Activated CD8-positive, alpha-beta memory T cell treated with anti-CD3 and anti-CD28 coated beads for 24 hours (primary cell): ENCODE data around the gene VGLL4.

Experiments
- DNase-seq: peaks from one replicate; pipeline ENCODE4 v3.0.0-alpha.2; 2020

Gene VGLL4

DNA sequence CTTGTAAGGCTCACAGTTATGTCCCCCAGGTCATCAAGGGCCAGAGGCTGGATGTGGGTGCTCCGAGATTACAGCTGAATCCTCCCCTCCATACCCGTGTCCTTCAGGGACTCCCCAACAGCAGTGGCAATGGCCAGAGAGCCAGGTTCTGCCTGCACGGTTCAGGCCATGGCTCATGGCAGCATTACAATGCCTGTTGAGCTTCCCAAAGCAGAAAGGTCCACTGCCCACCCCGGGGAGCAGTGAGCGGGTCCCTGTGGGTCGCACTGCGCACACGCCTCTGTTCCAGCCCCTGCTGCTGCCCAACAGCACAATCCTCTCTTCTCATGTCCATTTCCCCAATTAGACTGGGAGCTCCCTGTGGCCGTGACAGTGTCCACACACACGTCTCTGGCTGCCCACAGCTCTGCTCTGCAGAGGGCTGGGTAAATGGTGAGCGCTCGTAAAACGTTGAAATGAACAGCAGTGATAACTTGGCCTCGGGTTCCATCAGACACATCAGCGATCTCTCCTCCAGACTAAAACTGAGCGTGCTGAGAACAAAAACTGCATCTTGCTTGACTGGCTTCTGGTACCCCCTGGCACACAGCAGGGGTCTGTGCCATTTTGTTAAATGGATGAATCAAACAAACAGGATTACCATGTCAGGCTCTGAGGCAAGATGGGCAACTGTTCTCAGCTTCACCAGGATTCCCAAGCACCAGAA is 80.4 kb downstream of the VGLL4 start:
- no peak for DNase-seq

- DNase-seq = no peak
These were observed 81.3 kb downstream of the VGLL4 start for GRCh38 chr3:11562277-11562881.

DNA sequence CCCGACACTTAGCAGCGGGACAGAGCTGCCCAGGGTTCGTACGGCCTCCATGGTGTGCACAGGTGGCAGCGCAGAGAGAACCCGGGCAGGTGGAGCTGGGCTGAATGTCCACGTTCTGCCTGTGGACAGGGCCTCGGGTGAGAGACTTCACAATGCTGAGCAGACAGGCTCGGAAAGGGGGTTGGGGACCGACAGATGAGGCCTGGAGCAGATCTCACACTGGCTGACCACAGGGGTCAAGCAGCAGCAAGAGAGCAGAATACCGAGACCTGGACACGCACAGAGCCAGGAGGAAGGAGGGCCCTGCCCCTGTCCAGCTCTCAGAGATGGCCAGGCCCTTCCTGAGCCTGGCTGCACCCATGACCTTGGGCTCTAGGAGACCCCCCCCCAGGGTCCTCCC is 83.0 kb downstream of the VGLL4 start:
- DNase-seq = no peak

DNA sequence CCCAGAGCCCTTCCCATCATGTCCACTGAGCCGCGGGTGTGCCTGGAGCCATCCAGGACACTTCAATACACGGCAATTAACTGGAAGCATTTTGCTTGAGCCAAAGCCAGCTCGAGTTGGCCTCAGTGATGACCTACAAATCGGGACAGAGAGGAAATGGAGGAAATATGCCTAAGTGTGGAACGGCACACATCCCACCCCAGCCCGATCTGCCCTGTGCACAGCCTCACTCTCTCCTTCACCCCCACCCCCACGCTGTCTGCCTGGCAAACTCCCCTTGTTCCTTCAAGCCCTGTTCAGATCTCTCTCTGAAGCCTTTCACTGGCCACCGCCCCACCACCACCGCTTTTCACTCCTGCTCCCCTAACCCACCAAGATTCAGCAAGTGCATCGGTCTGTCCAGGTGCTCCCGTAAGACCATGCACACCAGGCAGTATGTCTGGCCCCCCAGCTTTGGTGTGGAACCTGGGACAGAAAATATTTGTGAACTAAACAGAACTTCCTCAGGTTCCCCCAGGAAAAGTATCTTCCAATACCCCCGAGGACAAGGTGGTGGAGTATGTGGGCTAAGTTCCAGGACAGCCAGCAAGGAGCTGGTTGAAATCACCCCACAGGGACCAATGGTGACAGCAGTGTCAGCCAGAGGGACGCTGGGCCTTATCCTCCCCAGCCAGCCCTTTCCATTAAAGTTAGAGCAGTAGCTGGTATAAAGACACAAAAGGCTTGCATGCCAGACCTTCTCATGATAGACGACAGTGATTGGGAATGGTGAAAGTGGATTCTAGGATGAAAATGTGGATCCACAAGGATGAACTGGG is 83.7 kb downstream of the VGLL4 start:
- no peak for DNase-seq

GRCh38 chr3:11558918-11559815 is 84.5 kb downstream of the VGLL4 start:
- no peak for DNase-seq

GRCh38 chr3:11558411-11558903 is 85.3 kb downstream of the VGLL4 start:
- DNase-seq = no peak

GRCh38 chr3:11558002-11558401 is 85.7 kb downstream of the VGLL4 start:
- DNase-seq = no peak

GRCh38 chr3:11556851-11557644 is 86.7 kb downstream of the VGLL4 start:
- no peak for DNase-seq

DNA sequence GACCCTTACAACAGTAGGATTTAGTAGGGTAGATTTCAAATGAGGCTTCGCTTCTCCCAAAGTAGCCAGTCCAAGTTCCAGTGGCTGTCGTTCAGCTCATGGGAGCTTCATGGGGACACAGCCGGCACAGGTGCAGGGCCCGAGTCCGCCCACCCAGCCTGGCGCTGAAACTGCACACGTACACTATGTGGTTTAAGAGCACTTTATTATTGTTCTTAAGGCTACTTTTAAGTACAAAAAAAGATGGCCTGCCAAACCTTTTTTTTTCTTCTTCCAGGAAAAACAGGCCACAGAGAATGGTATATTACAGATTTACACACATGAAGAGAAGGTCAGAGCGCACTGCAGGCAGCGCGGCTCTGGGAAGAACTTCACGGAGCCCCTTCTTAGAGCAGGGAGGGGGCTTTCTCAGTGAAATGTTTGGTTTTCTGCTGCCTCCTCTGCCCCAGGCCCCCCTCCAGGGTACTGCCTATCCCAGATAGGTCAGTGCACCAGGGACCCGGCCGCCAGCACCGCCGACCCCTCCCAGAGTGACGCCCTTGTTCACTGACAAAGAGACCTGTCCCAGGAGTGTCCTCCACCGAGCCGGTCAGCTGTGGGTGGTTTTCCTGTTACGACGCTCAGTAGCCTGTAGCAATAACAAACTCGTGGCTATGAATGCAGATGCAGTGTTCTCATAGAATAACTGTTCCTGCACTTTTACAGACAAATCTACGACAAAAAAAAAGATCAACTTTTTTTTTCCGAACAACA is 87.7 kb downstream of the VGLL4 start:
- no peak for DNase-seq

DNA sequence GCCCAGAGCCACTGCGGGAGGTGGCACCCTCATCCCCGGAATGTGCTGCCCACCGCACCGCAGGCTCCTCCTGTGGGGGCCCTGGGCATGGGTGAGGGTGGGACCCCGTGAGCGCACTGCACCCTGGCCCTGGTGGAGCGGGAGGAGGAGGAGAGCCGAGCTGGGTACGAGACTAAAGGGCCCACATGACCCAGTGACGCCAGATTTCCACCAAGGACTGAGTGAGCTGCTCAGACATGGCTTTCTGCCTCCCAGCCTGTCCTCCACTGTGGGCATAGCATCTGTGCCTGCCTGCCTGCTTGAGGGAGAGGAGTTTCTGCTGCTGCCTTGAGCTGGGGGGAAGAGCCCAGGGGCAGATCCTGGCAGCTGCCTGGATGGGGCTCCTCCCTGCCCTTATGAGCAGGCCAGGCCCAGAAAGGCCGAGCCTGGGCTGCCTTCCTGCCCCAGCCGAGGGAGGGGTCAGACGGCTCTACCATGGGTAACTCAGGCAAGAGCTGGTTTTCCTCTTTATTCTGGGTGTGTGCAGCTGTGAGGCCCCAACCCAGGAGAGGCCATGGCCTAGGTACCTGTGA is 88.4 kb downstream of the VGLL4 start:
- DNase-seq = no peak

DNA sequence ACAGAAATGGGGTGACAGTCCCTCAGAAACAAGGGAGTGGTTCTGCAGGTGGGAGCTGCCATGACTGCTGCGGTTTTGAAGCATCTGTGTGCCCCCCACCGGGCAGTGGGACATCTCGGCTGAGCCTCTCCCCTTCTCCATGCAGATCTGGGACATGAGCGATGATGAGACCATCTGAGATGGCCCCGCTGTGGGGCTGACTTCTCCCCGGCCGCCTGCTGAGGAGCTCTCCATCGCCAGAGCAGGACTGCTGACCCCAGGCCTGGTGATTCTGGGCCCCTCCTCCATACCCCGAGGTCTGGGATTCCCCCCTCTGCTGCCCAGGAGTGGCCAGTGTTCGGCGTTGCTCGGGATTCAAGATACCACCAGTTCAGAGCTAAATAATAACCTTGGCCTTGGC is 89.0 kb downstream of the VGLL4 start:
- DNase-seq = no peak

GRCh38 chr3:11554236-11554610 is 89.5 kb downstream of the VGLL4 start:
- no peak for DNase-seq

DNA sequence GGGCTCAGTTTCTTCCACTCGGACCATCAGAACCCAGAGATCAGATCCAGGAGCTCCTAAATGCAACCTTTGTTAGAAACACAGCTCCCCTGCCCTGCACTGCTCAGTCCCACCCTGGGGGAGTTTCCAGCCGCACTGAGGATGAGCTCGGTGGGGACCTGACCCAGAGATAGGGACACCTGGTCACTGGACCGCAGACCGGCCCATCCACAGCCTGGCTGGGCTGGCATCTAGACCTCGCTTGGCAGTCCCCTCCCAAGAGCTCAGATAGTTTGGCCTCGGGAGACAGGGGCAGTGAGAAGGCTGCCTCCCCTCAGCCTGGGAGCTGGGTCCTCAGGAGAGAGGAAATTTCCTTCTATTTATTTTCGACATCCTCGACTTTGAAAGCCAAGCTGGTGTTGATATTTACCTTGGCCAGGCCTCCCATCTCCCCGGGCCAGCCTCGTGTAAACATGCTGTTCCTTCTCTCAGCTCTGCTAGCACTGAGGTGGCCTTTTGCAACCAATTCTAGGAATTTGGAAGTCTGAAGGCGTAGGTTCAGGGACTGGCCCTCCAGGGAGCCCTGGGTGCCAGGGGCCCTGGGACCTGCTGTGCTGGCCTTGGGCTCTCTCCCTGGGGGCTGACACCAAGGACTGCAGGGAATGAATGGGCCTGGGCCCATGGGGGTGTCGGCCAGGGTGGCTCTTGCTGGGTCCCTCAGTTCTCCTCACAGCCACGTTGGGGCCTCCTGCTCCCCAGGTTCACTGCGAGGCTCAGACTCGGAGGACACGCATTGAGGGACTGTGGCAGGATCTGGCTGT is 90.1 kb downstream of the VGLL4 start:
- DNase-seq = no peak

DNA sequence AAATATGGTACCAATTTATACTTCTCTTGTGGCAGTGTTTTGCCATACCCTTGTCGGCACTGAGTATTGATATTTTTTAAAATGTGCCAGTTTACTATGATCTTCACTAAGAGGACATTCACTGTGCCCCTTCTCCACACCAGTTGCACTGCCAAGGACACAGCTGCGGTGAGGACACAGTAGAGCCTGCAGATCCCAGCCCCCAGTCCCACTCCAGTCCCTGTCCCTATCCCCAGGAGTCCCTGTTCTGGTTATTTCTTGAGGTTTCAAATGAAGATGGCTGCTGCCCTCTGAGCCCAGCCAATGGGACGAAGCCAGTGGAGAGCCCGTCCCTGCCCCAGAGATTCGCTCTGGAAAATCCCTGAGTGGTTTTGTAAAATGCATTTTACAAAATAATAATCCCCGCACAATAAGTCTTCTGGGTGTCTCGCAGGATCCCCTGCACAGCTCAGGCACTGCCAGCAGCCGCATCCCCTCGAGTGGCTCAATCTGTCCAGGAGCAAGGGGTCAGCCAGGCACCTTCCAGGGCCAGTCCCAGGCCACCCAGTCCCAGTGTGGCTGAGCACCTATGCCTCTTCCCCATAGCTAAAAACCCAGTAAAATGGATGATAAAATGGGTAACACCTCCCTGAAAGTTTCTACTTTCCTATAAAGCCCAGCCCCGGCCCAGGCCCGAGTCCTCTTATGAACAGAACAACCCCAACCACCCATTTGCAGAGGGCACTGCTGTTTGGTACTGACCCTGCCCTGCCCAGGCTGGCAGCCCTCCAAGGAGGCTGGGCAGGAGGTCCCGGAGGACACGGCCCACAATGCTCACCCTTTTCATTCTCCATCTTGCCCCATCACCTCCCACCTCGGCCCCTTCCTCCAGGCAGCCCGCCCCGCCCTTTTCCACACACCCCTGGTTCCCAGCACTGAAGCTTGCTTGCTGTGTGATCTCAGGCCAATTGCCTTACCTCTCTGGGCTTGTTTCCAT is 91.1 kb downstream of the VGLL4 start:
- no peak for DNase-seq

DNA sequence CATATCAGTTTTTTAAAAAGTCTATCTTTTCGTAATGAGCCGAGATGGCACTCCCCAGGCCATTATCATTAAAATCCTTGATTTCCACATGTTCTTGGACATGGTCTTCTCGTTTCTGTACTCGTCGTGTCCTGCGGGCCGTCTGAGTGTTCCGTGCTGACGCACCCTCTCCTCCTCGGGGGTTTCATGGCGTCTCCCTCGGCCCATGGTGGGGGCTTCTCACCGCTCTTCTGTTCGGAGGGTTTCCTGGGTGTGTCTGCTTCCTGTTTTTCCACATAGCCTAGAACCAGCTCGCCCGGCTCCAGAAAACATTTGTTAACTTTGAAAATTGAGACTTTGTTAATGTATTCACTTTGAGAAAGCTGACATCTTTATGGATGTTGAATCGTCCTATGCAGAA is 92.7 kb downstream of the VGLL4 start:
- no peak for DNase-seq

DNA sequence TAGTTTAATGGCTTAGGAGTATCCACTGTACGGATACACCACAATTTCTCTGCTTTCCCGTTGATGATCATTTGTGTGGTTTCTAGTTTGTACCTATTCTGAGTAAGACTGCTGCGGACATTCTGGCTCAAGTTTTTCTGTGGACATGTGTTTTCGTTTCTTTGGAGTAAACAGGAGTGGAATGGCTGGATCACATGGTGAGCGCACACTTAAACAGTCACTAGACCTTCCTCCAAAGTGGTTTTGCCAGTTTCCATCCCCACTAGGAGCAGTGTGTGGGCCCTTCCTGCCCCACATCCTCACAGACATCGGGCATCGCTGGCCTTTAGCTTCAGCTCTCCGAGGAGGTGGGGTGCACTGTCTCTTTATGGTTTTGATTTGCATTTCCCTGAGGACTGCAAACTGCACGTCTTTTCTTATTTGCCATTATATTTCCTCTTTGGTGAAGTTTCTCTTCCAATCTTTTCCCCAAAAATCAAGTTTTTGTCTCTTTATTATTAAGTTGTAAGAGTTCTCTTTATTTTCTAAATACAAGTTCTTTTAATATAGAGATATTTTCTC is 94.1 kb downstream of the VGLL4 start:
- DNase-seq = no peak

DNA sequence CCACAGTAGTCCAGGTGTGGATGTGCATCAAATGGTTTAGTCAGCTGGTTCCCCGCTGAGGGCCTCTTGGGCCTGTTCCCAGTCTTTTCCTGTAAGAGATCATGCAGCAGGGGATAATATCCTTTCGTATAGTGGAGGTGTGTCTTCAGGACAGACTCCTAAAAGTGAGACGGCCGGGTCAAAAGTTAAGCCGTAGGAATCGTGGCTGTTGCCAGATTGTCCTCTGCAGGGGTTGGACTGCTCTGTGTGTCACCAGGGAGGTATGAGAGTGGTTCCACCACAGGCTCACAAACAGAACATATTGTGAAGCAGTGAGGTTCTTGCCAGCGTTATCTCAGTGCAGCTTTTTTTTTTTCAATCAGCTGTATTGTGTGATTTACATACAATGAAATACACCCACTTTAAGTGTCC is 95.0 kb downstream of the VGLL4 start:
- no peak for DNase-seq

DNA sequence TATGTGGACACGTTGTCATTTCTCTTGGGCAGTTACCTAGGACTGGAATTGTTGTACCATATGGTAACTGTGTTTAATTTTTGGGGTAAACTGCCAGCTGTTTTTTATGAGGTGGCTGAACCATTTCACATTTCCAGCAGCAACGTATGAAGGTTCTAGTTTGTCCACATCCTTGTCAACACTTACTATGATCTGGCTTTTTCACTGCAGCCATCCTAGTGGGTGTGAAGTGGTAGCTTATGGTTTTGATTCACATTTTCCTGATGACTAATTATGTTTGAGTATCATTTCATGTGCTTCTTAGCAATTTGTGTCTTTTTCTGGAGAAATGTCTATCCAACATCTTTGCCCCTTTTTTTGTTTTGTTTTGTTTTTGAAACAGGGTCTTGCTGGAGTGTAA is 96.2 kb downstream of the VGLL4 start:
- no peak for DNase-seq
